DMS153 treated with DMSO at 0.1 percent for 48 hours (cell line): Measurements from ENCODE around the gene RARB.

Source experiments
- DNase-seq: peaks from one replicate; lab custom pipeline; 2025; ENCODE audit not compliant: unreplicated experiment; lab: John Stamatoyannopoulos, UW

Gene RARB

DNA sequence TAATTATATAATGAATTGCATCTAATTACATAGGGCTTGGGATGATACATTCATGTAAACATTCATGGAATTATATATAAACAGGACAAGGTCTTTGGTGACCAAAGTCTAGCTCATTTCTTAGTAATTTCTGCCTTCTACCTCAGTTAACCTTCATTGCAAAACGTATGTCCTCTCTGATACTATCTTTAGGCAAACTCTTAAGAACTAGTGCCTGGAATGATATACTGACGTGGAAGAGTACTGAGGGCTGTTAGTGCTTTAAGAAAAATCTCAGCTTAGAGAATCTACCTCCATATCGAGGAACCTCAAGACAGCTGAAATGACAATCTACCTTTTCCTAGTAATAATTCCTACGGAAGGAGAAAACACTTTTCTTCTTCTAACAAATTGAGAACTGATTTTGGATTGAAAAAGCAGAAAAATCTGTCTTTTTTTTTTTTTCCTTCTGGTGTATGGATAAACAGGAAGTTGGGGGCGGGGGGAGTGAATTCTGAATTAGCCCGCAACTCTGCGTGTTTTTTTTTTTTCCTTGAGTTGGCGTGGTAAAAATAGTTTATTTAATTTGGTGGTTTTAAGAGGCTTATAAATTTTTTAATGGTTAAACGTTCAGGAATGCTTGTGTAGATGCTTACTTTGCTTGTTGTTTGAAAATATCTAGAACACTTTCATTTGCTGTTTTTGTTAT lies 43.2 kb downstream of the RARB start:
- no peak for DNase-seq

DNA sequence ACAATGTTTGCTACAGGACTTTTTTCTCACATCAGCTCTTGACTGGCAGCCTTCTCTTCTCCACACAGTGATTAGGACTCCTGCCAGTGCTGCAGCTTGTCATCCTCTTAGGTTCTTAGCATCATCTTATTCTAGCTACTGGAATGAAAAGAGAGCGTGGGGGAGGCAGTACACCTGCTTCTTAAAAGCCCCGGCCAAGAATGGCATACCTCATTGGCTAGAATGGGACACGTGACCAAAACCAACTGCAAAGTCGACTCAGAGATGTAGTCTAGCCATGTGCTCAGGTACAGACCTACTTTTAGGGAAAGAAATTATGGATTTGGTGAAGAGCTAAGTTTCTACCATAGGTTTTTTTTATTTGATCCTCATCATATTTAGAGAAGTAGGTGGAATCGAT lies 44.1 kb downstream of the RARB start:
- no peak for DNase-seq

DNA sequence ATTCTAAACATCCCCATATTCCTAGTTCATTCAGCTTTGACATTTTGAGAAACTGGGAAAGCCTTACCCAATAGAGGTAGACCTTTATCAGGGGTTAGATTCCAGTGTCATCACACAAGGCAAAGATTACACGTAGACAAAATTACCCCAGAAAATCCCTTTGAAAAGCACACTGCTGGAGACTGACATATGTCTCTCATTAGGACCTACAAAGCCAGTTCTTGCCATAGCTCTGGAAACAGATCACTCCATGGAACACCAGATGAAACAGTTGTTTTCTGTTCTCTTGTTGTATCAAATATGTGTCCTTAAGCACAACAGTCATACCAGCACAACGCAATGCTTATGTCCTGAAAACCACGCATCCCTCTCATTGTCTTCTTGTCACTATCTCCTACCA lies 44.7 kb downstream of the RARB start:
- DNase-seq, result no peak

DNA sequence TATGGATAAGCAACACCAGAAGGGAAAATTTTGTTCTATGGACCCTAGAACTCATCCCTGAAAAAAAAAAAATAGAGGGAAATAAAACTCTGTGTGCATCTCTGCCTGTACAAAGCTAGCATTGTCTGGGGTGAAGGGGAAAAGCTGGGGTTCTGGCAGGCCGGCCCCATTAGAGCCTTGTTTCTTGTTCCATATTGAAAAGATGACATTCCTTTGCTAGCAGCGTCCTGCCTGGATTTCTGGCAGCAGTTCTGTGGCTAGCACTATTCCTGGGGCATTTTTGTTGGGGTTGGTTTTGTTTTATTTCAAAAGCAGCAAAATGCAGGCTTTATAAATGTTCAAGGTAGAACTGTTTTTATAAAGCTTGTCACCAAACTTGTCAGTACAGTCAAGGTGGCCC lies 45.2 kb downstream of the RARB start:
- no peak for DNase-seq

DNA sequence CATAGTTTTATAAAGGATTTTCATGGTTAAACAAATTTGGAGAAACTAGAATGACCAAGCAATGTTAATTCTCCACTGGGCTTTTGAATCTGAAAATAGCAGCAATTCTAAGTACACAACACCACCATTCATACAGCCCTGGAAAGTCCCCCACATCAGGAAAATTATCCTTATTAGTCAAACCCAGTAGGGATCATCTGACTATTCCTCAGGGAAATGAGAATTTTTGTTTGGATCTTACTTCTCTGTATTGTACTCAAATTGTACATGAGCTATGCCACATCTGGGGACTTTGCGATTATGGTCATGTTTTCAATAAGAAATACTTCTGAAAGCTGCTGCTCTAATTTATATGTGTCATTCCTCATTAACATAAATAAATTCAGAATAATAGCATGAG lies 46.0 kb downstream of the RARB start:
- no peak for DNase-seq

DNA sequence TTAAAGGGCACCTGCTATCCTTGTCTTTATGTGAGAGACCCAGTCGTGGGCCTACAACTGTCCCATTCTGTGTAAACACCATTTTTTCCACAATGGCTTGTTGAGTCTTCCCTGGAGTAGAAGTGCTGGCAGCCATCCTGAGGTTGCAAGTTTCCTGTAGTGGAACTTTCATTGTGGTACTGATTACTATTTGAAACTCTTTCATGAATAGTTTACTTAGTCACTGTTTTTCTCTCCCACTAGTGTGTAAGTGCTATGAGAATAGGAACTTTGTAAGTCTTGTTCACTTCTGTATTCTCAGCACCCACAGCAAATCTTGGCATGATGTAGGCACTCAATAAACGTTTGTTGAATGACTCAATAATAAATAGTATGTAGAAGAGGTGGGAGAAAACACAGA lies 48.6 kb downstream of the RARB start:
- no peak for DNase-seq

DNA sequence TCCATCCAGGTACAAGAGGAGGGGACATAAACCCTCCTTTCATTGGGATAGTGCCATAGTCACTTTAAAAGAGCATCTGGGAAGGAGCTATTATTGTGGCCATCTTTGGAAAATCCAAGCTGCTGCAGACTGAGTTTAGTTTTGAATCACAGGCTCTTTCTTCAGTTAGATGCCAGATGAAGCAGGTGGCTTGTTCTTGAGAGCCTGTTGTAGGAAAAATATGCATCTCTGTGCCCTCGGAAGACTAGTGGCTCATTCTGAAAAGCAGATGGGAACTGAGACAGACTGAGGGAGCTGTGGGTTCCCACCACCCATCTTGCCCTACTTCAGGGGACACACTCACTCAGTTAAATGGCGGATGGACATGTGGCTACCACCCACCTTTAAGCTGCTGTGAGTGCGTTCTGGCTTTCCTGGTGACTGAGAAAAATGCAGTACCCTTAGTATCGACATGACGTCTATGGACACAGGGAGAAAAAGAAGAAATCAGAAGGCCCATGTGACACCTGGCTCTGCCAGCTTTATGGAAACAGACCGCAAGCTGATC lies 50.2 kb downstream of the RARB start:
- DNase-seq, result no peak

DNA sequence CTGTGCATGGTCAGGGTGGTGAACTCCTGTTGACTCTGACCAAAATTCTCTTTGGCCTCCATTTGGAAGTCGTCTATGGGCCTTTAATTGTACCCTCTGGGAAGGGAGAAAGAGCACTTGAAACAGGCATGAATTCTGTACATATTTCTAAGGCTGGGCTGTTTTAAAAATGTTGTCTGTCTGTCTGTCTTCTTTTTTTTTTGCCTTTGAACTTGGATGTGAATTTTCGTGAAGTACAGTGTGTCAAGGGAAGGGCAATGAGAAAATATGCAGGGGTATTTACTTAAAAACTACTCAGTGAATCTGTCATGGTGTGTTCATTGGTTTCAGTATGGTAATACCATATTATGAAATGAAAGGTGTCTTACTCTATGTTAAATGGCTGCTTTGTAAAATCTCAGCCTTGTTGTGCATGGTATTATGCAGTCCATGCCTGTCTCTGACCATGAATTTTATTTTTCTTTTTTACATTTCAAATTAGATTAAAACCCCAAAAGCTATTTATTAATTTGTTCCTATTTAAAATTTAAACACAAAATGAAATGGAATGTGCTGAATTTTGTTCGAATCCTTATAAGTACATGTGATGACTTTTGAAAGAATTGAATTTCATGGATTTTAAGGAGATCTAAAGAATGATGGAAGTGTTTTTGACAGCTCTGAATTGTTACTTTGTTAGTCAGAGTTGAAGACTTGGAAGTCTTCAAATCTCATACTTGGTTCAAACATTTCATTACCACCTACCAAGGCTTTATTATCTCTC lies 51.1 kb downstream of the RARB start:
- DNase-seq, result no peak

DNA sequence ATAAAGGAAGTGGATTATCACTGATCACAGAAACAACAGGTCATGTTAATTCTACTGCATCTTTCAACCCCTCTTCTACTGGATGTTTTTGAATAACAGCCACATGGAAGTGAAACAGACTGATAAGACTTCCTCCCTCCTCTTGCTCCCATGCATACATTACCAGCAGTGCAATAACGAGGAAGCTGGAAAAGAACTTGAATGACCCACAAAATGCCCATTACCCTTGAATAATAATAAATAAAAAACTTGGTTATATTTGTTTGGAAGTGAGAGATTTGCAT lies 51.6 kb downstream of the RARB start:
- no peak for DNase-seq

DNA sequence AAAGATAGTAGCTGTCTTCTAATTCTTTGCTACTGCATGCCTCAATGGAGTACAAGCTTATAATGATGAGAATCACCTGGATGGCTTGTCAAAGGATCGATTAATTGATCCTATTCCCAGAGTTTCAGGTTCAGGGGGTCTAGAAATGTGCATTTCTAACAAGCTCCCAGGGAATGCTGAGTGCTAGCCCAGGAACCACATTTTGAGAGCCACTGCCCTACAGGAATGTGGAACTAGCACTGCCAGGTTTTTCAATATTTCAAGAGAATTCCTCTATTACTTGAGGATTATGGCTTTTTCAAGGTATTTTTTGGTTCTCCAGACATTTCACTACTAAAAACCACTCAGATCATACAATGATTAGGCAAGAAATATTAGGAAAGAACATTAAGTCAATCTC lies 52.7 kb downstream of the RARB start:
- no peak for DNase-seq

DNA sequence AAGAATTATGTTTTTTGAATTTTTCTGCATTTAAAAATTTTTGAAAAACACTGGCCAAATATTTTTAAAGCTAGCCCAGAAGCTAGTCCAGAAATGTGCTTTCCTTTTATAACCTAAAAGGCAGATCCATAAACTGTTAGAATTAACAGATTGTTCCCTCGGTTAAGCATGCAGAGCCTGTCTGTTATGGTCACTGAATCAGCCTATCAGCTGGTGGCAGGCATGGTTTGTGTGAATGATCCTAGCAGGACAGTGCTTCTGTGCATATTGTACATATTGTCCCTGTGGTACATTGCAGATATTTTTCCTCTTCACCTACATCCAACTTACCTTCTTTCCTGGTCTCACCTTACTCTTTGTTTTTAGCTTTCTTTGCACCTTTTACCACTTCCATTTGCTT lies 53.3 kb downstream of the RARB start:
- DNase-seq, result no peak

DNA sequence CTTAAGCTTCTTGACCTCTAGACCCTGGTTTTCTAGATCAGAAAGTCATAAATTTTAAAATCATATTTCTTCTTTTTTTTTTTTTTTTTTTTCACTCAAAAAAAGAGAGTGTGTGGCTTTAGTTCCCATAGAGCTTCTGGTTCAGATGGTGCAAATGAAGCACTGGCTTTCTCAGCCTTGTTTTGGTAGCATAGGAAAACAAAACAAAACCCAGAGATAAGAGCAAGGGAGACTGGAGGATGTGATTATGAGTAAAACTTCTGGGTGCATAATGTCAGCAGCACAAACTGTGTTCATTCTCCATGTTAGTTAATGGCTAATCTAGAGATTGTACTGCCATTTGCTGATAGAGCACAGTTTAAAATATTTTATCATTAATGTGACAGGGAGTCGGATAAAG lies 55.4 kb downstream of the RARB start:
- DNase-seq, result no peak

DNA sequence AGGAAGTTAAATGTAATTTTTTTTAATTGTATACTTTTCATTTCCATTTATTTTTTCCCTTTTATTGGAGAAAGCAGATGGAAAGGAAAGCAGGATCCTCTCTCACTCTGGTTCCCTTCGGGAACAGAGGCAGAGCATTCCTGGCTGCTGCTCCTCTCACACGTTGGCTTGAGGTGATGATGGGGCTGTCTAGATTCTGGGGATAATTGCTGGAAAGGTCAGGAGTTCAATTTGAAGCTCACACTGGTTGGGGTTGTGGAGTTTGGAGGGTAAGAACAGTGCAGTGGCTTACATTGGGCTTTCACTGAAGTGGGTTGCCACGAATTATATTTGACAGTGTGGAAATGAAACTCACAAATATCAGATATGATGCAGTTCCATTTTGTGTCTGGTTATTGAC lies 57.6 kb downstream of the RARB start:
- DNase-seq, result no peak

DNA sequence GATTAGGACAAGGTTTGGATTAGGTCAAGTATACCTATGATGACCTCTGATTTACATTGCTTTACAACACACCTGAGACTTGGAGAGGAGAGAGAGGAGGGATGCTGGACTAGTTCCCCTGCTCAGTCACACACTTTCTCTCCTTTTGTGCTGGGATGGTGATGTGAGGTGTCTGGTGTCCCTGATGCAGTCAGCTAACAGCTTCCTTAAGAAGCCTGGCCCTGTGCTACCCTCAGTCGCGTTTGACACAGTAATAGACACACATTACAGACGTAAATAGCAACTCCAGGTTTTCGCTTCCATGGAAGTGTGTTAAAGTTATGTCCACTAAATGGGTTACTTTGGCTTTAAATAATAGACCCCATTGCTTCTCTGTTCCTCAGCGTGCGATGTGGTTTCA lies 58.9 kb downstream of the RARB start:
- no peak for DNase-seq

DNA sequence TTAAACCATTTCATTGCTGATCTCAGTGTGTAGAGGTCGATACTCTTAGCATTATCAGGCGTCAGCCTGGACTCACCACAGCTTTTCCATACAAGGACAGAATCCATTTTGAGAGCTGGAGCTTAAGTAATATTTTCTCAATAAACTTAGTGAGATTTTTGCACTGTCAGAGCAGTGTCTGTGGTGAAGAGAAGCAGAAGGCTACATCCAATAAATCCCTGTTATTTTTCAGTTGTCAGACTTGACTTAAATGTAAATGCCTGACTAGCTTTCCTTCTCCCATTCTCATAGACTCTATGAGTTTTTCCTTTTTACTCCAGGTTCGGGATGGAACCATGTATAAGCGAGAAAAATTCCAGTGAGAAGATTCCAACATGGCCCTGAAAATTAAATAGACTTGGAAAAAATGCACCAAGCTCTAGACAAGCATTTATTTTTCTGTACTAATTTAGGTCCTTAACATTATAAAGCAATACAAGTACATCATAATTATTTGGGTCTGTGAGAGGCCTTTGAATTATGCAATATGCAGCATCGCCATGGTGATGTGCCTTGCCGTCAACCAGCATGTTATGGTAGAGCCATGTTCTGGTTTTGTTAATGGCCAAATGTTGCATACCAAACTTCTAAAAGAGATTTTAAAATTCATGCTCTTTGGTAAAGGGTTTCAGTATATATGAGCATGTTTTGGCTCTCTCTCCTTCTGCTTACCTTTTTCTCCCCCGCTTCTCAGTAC lies 62.0 kb downstream of the RARB start:
- DNase-seq, result no peak

DNA sequence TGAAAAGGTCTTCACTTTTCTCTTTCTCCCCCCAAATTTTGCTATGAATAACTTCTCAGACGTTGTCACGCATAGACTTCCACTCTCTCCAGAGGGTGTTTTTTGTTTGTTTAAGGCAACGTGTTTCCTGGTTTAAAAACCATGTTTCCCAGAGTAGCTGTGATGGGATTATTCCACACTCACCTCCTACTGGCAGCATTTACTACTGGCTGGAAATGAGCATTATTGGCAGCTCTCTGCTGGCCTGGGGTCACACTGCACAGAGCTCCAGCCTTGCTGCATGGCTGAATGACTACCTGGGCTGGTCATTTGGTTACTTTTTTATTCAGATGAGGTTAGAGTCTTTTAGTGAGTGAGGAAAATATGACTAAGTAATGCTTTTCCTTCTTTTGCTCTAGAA lies 65.2 kb downstream of the RARB start:
- no peak for DNase-seq

DNA sequence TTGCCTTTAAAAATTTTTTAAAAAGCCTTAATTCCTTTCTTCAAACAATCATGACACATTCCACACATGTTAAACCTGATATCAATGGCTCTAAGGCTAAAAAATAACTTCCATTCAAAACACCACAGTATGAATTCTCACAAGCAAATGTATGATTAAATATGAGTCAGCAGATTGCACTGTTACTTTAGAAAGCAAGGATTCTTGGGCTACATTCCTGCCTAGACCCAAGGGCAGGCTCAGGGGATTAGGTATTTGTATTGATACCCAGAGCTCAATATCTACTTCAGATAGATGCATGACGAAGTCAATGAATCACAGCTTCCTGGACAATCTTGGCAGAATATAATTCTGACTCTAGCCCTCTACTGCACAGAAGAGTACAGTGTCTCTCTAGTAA lies 65.7 kb downstream of the RARB start:
- DNase-seq, result no peak

DNA sequence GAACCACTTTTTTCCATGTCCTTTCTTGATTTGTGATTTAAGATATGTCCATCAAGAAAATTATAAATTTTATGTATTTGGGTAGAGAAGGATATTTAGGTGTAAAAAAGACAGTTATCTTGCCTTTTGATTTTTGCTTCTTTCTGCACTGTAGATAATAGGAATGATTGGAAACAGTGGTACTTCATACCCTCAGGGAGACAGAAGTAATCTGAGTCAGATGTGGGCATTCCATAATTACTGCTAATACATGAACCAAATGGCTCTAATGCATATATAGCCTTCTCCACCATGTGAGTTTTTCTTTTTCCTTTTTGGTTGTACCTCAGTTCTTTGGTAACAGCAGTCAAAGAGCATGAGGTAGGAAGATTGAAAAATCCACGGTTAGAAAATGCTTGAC lies 67.2 kb downstream of the RARB start:
- DNase-seq, result no peak

DNA sequence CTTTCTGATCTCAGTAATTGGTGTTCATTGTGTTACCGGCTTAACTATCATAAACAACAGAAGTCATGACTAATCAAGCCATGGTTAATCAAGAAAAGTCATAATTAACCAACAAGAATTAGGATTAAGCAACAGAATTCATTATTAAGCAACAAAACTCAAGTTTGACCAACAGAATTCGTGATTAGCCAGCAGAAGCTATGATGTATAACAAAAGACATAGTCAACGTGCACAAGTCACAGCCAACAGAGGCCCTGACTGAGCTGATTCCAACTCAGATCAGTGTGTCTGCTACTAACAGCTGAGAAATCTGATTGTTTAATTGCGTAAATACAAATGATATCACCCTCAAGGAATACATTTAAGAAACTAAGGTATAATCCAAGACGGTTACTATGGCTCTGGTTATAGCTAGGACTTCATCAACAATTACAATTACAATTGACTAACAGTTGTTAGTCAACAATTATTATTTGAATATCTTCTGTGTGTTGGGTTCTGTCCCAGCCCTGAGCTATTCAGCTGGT lies 67.7 kb downstream of the RARB start:
- no peak for DNase-seq

DNA sequence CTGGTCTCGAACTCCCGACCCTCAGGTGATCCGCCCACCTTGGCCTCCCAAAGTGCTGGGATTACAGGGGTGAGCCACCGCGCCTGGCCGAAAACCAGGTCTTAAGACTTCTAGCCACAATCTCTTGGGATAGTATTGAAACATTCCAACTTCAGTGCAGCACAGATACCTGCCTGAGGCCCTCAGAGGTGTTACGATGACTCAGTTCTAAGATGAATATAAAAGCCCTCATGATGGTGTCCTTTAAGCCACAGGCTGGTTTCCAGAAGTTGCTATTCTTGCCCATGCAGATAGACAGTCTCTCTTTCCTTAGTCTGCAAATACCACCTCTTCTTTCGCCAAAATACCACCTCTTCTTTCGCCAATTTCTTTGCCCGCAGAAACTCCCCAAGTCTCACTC lies 69.0 kb downstream of the RARB start:
- DNase-seq, result no peak

DNA sequence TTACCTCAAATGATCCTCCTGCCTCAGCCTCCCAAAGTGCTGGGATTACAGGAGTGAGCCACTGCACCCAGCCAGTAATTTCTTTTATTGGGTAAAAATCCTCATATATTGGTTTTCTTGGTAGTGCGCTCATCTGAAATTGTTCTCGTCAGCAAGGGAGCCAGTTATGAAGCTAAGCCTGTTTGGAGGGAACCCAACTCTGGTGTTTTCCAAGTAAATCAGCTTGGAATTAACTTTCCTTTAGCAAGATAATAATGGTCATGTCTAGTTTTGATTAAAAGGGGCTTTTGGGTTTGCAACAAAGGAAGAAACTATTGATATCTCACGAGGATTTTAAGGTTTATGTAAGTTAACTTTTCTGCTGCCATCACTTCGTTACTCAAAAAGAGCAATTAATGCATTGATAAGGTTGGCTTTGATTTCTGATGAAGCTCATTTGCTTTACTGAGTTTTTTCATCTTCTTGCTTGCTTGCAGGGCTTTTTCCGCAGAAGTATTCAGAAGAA lies 72.7 kb downstream of the RARB start:
- no peak for DNase-seq

DNA sequence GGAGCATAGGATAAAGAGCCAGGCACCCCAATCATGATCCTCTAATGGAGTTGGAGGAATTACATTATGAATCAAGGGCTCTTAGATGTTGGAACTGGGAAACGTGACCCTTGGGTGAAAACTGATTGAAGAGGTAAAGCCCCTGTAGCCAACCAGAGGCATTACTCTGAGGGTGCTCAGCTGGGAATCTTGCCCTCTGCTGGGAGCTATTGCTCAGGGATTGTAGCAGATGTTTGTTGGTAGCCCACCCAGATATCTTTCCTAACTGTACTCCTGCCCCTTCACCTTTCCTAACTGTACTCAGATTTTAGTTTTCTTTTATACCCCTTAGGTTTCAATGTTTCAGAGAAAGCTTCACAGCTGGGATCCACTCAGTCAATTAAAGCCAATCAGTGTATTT lies 74.2 kb downstream of the RARB start:
- DNase-seq, result no peak
